CD4-positive, alpha-beta T cell treated with Interleukin-21 for 1 hour (primary cell): ENCODE results near the gene ERAL1.
"Not testable (repeated sequence)": the region's sequence is repeated elsewhere in the genome, so short reads cannot be mapped to it uniquely, and the experiment has no call there.

ENCODE experiments used
- DNase-seq: peaks from one replicate; pipeline ENCODE4 v3.0.0-alpha.2; 2020

The ERAL1 gene

DNA sequence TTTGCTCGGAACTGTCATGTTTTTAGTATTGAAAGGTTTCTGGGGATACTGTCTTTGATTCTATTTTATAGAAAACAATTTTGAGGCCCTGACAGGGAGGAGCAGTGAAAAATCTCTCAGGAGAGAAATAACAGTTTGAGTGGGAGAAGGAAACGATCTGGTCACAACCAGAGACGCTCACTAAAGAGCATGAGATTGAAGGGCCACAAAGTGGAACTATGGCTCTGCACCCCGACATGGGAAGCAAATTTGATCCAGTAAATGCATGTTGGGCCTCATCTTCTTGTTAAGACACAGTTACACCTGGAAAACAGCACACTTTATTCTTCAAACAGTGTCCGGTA lies 492 bp downstream of the ERAL1 start:
- no peak for DNase-seq

DNA sequence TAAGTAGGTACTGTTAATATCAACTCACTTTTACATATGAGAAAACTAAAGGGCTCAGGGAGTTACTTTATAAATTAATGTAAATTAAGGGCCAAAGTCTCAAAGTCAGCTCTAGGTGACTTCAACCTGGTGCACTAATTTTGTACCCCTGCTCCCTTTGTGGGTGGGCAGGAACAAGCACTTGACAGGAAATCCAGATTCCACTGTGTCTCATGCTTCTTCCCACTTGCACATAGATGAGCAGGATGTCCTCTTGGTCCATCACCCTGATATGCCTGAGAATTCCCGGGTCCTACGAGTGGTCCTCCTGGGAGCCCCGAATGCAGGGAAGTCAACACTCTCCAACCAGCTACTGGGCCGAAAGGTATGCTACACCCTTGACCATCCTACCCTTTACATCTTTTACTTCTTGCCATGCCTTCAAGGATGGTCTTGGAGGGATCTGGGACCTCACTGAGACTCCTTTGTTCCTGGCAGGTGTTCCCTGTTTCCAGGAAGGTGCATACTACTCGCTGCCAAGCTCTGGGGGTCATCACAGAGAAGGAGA lies 1.3 kb downstream of the ERAL1 start:
- DNase-seq = no peak

DNA sequence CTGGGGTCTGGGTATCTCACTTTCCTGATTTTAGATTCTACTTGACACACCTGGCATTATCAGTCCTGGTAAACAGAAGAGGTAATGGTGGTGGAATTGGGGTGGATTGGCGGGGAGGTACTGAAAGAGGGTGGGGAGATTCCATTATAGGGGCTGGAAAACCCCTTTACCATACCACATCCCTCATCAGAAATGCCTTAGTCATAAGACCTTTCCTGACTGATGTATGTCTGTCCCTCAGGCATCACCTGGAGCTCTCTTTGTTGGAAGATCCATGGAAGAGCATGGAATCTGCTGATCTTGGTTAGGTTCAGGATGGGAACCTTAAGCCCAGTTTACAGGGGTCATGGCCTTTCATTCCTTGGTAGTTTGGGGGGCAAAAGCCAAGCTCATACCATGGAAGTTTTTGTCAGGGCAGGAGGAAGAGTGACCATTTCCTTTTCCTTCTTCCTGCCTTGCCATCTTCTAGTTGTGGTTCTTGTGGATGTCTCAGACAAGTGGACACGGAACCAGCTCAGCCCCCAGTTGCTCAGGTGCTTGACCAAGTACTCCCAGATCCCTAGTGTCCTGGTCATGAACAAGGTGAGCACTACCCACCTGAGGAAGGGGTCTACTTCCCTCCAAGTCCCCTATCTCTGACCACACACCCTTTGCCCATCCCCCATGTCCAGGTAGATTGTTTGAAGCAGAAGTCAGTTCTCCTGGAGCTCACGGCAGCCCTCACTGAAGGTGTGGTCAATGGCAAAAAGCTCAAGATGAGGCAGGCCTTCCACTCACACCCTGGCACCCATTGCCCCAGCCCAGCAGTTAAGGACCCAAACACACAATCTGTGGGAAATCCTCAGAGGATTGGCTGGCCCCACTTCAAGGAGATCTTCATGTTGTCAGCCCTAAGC lies 3.3 kb downstream of the ERAL1 start:
- no peak for DNase-seq

DNA sequence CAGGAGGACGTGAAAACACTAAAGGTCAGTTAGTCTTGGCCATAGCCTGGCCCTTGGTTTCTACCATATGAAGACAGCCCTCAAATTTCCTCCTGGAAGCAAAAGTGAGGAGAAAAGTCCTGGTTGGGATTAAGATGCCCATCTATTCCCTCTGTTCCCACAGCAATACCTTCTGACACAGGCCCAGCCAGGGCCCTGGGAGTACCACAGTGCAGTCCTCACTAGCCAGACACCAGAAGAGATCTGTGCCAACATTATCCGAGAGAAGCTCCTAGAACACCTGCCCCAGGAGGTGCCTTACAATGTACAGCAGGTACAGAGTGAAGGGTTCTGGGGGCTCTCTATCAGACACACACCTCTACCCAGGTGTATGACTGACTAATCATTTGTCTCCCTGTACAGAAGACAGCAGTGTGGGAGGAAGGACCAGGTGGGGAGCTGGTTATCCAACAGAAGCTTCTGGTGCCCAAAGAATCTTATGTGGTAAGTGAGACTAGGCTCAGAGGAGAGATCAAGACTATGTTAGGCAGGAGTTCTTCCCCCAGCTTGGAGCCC lies 4.1 kb downstream of the ERAL1 start:
- no peak for DNase-seq

DNA sequence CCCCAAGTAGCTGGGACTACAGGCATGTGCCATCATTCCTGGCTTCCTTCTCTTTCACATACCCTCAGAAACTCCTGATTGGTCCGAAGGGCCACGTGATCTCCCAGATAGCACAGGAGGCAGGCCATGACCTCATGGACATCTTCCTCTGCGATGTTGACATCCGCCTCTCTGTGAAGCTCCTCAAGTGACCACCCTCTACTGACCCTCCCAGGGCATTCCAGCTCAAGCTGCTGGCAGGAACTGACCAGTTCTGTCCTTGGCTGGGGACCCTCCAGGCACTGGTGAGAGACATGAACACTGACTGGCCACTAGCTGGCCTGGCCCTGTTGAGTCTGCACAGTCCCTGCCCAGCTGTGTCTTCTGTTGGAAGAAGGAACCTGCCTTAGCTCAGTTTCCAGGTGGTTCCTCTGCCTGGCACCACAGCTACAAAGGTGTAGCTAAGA lies 5.6 kb downstream of the ERAL1 start:
- no peak for DNase-seq

DNA sequence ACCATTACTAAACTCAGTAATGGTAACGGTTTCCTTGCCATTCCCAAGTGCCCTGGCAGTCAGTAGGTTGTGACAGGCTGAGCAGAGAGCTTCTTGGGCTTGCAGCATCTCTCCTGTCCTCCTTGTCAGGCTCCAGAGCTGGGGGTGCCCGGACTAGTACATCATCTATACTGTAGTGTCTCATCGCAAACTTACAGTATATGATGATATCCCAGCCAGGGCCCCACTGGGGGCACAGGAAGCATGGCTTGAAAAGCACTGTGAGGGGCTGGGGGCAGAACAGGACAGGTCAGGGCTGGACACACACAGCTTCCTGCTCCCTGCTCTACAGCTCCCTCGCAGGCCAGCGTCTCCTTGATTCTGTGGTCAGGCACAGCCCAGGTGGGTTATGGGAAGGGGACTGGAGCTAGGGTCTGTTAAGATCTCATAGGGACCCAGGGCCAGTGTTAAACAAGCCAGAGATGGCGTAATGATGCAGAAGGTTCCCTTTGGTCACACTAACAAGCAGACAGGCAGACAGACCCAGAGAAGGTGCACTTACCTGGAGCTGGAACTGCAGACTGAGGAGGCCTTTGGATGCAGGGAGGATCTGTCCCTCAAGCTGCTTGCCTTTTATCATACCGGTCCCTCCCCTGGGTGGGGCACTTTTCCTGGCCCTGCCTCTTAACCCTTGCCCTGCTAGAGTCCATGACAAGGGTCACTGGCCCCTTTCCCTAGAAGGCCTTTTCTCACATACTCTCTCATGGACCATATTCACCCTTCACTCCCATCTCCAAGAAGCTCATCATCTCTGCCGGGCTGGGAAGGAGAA lies 6.8 kb downstream of the ERAL1 start:
- DNase-seq = no peak

DNA sequence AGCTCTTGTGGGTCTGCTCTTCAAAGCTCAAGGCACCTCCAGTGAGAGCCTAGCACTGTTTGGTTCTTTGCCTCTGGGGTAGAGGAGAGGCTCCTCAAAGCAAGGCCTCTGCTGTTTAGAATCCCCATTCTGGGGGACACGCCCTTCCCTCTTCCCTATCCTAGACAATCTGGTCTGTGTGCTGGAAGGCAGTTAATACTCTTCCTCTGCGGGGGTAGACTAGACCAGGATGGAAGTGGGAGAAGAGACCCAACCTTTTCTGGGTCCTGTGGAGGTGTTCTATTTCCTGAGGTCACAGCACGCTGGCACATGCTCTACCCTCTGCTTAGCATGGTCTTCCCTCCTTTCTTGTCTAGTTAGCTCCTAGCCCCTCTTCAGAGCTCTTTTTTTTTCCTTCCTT lies 7.7 kb downstream of the ERAL1 start:
- no peak for DNase-seq

DNA sequence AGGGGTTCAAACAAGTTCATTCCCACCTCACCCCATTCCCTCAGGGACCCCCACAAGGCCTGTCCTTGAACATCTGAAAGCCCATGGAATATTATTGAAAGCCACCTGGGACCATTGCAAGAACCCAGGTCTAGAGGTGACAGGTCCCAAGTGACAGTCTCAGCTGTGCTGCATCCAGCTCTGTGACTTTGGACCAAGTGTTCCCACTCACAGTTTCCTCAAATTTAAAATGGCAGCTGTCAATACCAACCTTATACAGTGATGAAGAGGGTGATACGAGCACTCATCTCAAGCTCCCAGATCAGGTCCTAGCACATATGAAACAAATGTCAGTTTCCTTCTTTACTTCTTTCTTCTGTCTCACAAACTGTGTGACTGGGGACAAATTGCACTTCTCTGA lies 9.1 kb downstream of the ERAL1 start:
- no peak for DNase-seq

DNA sequence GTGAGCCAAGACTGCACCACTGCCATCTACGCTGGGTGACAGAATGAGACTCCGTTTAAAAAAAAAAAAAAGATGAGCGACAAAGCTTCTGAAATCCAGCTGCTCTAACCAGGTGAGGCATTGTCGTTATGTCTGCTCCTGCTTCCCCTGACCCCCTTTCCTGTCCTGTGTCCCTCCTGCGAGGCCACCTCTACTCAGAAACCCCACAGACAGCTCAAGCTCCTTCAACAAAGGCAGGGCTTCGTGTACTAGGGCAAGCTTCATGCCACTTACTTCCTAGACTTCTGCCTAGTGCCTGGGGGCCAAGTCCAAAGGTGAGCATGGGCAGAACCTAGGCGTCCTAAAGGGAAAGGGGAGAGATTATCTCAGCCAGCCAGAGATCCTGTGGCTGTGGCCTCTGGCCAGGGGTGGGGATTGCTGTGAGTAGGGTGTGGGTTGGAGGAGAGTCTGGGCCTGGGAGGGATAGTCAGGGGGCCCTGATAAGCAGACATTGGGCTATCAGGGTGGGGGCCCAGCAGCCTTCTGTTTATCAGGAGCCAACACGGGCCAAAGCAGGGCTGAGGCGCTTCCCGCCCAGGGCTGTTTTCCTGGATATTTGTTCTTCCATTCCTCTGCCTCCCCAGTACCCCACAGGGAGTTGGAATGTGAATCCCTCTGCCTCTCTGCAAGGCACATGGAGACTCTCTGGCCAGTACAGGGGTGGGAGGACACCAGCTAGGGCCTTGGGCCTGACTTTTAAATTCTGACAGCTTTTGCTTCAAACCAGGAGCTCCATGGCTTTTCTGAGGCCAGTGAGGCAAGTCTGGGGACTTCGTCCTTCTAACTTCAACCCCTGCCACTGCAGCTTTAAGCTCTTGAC lies 10.4 kb downstream of the ERAL1 start:
- DNase-seq = no peak

DNA sequence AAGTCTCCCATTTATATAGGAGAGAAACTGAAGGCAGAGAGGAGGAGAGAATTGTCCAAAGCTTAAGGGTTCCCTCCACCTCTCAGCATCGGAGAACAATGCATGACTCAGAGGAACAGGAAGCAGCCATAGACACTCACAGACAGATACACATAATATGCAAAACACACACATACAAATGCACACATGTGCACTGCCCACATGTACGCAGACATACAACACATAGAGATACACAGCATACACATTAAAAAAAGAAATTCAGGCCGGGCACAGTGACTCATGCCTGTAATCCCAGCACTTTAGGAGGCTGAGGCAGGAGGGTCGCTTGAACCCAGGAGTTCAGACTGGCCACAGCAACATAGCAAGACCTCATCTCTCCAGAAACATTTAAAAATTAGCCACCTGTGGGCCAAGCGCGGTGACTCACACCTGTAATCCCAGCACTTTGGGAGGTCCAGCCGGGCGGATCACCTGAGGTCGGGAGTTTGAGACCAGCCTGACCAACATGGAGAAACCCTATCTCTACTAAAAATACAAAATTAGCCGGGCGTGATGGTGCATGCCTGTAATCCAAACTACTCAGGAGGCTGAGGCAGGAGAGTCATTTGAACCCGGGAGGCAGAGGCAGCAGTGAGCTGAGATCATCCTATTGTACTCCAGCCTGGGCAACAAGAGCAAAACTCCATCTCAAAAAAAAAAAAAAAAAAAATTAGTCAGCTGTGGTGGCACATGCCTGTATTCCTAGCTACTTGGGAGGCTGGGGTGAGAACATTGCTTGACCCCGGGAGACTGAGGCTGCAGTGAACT lies 11.3 kb downstream of the ERAL1 start:
- DNase-seq = no peak

DNA sequence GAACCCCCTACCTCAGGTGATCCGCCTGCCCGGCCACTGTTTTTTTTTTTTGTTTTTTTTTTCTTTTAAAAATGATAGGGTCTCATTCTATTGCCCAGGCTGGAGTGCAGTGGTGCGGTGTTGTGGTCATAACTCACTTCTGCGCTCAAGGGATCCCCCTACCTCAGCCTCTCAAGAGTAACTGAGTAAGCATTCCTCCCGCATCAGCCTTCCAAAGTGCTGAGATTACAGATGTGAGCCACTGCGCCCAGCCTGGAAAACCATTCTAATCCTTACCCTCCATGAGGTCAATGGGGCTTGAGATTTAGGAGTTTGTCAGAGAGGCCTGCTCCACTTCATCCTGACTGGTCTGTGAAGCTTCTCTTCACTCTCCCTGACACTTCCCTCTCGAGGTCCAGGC lies 12.5 kb downstream of the ERAL1 start:
- DNase-seq = no peak

DNA sequence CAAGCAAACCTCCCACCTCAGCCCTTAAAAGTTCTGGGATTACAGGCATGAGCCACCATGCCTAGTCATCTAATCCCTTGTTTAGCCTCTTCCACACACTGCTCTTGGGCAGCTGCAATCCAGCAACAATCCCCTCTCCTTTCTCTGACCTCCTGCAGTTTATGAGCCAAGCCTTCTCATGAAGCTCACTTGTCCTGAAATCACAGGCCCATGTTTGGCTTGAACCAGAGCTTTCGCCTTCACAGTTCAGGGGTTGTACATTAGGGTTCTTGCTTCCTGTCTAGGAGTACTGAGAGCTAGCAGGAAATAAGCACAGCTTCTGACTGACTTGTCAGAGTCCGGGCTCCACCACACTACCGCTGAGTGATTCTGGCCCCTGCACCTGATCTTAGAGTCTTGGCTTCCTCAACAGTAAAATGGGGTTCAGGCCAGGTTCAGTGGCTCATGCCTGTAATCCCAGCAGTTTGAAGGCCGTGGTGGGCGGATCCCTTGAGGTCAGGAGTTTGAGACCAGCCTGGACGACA lies 16.3 kb downstream of the ERAL1 start:
- DNase-seq = peak; percentile 40

DNA sequence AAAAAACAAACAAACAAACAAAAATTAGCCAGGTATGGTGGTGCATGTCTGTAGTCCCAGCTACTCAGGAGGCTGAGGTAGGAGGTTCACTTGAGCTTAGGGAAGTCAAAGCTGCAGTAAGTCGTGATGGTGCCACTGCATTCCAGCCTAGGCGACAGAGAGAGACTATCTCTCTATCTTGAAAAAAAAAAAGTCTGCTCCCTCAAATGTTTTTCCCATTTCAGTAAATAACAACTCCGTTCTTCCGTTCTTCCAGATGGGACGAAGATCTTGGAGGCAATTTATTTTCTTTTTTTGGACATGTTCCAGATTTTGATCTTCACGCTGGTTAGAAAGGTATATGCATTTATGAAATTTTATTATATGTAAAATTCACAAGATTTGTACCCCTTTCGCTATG lies 19.0 kb downstream of the ERAL1 start:
- DNase-seq = no peak

DNA sequence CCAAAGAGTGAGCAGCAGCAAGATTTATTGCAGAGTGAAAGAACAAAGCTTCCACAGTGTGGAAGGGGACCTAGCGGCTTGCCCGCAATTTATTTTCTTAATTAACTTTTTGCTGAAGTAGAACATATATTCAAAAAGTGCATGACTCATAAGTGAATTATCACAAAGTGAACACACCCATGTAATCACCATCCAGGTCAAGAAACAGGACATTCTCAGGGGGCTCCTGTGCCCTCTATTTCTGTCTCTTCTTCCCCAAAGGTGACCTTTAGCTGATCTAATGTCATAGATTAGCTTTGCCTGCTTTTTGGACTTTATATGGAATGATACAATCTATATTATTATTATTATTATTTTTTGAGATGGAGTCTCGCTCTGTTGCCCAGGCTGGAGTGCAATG lies 19.9 kb downstream of the ERAL1 start:
- no peak for DNase-seq

DNA sequence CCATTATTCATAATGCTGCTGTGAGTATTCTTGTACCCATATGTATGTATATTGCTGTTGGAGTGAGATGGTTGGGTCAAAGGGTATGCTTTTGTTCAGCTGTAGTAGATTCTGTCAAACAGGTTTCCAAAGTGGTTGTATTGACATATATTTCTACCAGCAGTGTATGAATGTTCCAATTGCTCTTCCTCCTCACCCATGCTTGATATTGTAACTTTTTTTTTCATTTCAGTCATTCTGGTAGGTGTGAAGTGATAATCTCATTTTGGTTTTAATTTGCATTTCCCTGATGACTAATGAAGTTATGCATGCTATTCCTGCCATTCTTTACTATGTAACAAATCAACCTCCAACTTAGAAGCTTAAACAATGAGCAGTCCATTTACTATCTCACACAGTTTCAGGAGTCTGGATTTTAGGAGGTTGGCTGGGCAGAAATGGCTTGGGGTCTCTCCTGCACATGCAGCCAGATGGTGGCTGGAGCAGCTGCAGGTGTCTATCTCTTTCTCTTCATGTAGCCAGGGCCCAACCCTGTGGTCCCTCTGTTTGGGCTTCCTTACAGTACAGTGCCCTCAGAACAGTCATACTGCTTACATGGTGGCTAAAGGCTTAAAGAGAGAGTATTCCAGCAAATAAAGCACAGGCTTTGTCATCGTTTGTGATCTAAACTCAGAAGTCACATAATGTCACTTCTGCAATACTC lies 21.2 kb downstream of the ERAL1 start:
- no peak for DNase-seq

DNA sequence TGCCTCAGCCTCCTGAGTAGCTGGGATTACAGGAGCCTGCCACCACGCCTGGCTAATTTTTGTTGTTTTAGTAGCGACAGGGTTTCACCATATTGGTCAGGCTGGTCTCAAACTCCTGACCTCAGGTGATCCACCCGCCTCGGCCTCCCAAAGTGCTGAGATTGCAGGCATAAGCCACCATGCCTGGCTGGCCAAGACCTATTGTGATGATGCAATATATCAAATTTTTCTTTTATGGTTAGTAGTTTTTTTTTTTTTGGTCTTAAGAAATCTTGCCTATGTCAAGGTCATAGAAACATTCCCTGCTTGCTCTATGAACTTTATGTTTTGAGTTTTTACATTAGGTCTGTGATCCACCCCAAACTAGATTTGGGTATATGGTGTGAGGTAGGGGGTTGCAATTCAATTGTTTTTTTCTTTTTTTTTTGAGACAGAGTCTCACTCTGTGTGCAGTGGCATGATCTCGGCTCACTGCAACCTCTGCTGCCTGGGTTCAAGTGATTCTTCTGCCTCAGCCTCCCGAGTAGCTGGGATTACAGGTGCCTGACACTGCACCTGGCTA lies 22.4 kb downstream of the ERAL1 start:
- DNase-seq = not testable (repeated sequence)

DNA sequence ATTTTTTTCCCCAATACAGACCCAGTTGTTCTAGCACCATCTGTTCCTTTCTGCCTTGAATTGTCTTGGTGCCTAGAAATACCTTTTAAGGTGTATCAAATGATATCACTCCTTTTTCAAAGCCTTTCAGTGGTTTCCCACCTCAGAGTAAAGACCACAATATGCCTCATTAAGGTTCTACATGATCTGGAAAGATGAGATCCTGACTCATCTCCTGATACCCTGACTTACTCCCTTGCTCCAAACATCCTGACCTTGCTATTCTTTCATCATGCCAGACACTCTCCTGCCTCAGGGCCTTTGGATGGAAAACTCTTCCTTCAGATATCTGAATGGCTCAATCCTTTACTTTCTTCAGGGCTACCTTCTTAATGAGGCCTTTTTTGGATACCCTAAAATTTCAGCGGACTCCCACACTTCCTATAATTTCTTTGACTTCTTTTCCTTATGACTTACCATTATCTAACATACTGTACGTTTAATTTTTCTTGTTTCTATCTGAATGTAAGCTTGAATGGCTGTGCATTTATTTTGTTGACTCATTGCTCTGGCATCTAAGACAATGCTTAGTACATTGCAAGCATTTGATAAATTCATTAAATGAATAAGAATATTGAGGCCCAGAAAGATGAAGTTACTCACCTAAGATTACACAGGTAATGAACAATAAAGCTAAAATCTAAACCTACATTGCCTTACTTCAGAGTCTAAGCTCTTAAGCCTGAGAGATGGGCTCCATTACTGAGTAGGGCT lies 23.5 kb downstream of the ERAL1 start:
- no peak for DNase-seq

DNA sequence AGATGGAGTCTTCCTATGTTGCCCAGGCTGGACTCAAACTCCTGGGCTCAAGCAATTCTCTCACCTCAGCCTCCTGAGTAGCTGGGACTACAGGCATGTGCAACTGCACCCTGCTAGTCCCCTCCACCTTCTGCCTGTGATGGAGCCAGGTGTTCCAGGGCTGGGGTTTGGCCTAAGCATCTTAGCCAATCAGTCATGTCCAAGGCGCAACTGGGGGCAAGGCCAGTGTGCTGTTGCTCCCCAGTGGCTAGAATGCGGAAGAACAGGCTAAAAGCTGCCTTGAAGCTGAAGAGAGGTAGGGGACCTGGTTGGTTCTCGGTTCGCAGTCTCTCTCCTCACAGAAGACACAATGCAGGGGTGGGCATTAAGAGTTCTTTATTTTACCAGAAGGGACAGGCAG lies 24.2 kb downstream of the ERAL1 start:
- no peak for DNase-seq

DNA sequence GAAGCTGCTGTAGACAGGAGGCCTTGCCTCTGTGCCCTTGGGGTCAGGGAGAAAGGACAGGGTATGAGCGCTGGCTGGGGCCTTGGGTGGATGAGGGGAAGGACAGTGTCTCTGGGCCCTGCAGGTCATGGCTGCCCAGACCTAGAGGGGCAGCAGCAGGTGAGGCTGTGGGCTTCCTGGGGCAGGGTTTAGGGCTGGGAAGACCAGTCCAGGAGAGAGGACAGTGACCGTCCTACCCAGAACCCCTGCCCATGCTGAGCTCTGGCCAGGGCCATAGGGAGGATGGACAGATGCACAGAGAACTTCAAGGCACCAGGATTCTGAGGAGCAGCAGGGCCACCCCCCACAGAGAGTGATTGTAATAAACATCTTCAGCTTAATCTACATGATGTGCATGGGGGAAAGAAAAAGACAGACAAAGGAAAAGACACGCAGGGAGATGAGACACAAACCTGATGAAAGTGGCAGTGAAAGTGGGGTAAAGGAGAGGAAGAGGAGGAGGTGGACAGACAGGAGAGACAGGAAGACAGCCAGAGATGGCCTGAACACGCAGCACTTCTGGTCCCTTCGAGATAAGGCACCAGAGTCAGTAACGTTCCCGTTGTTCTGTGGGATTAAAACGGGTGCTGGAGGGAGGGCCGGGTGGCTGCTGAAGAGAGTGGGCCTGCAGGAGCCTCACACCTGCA lies 25.2 kb downstream of the ERAL1 start:
- DNase-seq = no peak
